ENCODE data around the gene C5orf63.
"Not testable (repeated sequence)": the region's sequence is repeated elsewhere in the genome, so short reads cannot be mapped to it uniquely, and the experiment has no call there.

The C5orf63 gene

GRCh38 chr5:127011961-127012644 lies 61.2 kb downstream of the C5orf63 start:
- H3K27ac ChIP-seq = no peak overlapping the region
- no peak for DNase-seq (ENCODE audit: low read depth, low spot score)

DNA sequence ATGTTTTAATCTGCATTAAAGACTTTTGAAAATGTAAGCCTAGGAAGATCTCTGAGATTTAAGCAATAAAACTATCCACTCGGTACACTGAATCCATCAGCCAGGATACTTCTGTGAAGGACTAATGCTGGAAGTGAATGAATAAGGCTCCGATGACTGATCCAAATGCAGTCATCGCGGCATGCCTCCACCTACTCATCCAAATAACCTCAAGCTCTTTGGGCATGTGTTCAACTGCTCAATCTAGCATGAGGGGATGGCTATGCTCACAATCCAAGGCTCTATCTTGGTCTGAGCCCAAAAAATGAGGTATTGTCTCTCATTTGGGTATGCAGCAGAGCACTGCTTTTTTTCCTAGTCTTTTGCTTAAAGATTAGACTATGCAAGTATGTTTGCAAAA lies 62.1 kb downstream of the C5orf63 start:
- DNase-seq (ENCODE audit: low read depth, low spot score) = peak; percentile 27
- no peak overlapping the region for H3K27ac ChIP-seq

- DNase-seq (ENCODE audit: low read depth, low spot score) = no peak
- no peak overlapping the region for H3K27ac ChIP-seq
Measured at GRCh38 chr5:127010362-127010761, 62.9 kb downstream of the C5orf63 start.

DNA sequence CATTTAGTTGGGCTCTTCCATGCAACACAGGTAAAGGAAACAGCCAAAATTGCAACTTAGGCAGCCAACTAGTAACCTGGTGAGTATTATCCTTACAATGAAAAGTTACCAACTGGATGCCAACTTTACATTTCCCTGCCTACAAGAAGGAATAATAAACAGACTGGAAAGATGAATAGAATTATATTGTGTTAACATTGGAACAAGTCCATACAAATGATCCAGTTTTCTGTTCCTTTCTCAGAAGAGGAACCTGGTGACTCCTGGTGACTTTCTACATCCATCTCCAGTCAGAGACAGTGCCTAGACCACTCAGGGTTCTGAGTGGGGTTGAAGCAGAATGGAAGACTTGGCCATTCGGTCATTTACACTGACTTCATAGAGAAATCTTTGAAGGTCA lies 63.5 kb downstream of the C5orf63 start:
- H3K27ac ChIP-seq = no peak overlapping the region
- DNase-seq (ENCODE audit: low read depth, low spot score) = no peak

GRCh38 chr5:127008300-127008975 lies 64.9 kb downstream of the C5orf63 start:
- no peak for DNase-seq (ENCODE audit: low read depth, low spot score)
- no peak overlapping the region for H3K27ac ChIP-seq

DNA sequence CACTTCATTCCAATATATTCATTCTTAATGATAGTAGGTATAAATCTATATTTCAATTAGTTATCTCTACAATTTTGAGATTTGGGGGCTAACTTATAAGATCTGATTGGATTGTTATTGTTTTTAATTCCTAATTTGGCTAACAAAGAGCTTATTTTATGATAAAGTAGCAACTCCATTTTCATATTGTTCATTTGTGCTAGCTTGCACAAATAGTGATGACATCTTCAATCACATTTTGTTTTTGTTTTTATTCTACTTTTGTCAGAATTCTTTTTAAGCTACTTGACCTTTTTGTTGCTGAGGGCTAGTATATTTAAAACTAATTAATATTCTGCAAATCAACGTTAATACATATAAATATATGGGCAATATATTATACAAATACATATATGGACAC lies 65.8 kb downstream of the C5orf63 start:
- no peak overlapping the region for H3K27ac ChIP-seq
- no peak for DNase-seq (ENCODE audit: low read depth, low spot score)

DNA sequence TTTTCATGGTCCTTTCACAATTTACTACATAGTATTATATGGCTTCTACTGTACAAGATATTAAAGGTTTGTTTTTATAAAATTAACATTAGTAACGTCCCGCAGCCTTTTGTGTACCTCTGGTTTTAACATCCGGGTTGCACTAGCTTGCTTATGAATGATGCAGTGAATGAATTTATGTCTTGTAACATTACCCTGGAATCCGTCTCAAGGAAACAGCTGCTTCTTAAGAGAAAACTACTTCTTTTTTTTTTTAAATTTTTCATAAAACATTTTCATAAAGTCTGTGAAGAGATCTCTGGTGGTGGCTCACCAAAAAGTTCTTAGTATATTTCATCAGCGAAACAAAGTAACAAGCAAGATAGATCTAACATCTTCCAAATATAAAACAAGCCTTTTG lies 66.6 kb downstream of the C5orf63 start:
- no peak for DNase-seq (ENCODE audit: low read depth, low spot score)
- H3K27ac ChIP-seq = no peak overlapping the region

DNA sequence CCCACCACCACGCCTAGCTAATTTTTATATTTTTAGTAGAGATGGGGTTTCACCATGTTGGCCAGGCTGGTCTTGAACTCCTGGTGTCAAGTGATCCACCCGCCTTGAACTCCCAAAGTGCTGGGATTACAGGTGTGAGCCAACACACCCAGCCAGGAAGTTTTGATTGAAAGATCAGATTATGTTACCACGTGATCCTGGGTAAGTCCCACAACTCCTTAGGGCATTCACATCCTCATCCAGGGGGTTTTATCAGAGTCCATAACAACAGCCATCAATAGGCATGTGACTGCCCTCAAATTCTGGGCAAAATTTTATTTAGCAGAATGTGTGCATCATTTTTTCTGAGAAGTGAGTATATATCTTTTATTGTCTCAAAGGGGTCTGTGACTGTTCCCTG lies 68.0 kb downstream of the C5orf63 start:
- not testable (repeated sequence) for H3K27ac ChIP-seq; DNase-seq (ENCODE audit: low read depth, low spot score)

GRCh38 chr5:127004721-127005120 lies 68.6 kb downstream of the C5orf63 start:
- H3K27ac ChIP-seq = no peak overlapping the region
- no peak for DNase-seq (ENCODE audit: low read depth, low spot score)

DNA sequence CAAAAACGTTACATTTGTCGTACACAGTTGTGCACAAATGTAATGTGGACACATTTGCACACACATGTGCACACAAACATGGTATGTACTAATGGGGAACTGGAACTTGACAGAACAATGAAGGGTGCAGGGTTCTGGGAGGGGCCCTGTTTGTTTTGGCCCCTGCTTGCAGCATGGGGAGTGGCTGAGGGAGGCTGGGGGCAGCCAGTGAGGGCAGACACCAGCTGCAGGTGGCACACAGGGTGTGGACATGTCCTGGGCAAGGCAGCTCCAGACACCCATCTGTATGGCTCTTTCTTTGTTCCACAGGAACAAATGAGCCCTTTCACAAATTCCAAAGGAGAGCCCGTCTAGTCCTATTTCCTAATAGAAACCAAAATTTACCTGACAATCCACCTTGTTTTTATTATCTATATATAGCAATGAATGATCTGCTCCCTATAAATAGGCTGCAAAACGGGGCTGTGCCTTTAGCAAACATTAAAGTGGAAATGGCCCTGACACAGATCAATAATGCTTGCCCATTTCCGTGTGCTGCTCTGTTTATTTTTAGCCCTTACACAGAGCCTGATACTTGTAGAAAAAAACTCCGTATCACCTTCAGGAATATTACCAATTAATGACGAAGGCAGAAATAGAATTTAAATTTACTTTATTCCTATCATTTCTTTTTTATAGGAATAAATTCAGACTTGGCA lies 69.4 kb downstream of the C5orf63 start:
- DNase-seq (ENCODE audit: low read depth, low spot score) = no peak
- H3K27ac ChIP-seq = no peak overlapping the region

GRCh38 chr5:127002390-127002789 lies 70.9 kb downstream of the C5orf63 start:
- DNase-seq (ENCODE audit: low read depth, low spot score) = no peak
- no peak overlapping the region for H3K27ac ChIP-seq

- H3K27ac ChIP-seq = no peak overlapping the region
- no peak for DNase-seq (ENCODE audit: low read depth, low spot score)
Measured at GRCh38 chr5:127001621-127002296, 71.5 kb downstream of the C5orf63 start.

Data from epithelial cell of prostate (primary cell).